Omental fat pad (tissue), 4 donors: ENCODE results near the gene ITGB1. TPM values are rescaled to one million over a fixed set of nuclear protein-coding genes. Genes with fewer than 3 reads are reported as not detected.

Experiments
- ATAC-seq: fragments of 150-250 bp; one replicate; pipeline ENCODE4 v1.9.1; 2016; ENCODE audit warnings: mild to moderate bottlenecking, moderate library complexity; ENCODE audit not compliant: low FRiP score
- DNase-seq: peaks from one replicate; pipeline ENCODE4 v3.0.0-alpha.2; 2019; ENCODE audit warnings: low spot score
- total RNA-seq, 4 donors: library from RNA; depleted of rRNA; stranded (reverse); fragments of >200 nt; gene quantifications; one replicate each; pipeline ENCODE4 v1.1.0, GENCODE V29; 2016
- TF ChIP-seq, protein P1 (sequence below), 3 donors: fragments of 450-650 bp; IDR thresholded peaks; one replicate each; pipeline ENCODE4 v1.5.1; 2016 to 2017; ENCODE audit warnings: antibody characterized with exemption in 3 of 3, mild to moderate bottlenecking in 3 of 3, moderate library complexity in 2 of 3

The ITGB1 gene
- total RNA-seq, 4 donors from 2014 or later, result 527 to 873 (median 677) TPM

DNA sequence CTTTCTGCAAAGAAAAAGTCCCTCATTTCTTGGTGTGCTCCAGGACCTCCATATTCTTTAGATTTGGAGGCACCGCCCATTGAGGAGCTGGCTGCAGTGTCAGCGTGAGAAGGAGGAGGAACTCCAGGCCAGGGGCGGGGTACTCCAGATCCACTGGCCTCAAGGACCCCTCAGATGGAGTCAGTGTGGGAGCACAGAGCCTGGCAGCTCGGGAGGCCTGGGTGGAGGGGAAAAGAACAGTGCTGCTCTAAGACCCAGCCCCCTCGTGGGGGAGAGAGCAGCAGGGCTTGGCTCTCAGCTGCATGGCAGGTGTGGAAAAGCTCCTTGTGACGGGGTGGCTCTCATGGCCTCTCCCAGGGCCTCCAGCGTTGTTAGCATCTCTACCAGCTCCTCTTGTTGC is 70.5 kb downstream of the ITGB1 start:
- DNase-seq (no peak), ATAC-seq (peak; percentile 28)
- TF ChIP-seq, protein P1, sequence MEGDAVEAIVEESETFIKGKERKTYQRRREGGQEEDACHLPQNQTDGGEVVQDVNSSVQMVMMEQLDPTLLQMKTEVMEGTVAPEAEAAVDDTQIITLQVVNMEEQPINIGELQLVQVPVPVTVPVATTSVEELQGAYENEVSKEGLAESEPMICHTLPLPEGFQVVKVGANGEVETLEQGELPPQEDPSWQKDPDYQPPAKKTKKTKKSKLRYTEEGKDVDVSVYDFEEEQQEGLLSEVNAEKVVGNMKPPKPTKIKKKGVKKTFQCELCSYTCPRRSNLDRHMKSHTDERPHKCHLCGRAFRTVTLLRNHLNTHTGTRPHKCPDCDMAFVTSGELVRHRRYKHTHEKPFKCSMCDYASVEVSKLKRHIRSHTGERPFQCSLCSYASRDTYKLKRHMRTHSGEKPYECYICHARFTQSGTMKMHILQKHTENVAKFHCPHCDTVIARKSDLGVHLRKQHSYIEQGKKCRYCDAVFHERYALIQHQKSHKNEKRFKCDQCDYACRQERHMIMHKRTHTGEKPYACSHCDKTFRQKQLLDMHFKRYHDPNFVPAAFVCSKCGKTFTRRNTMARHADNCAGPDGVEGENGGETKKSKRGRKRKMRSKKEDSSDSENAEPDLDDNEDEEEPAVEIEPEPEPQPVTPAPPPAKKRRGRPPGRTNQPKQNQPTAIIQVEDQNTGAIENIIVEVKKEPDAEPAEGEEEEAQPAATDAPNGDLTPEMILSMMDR (IDR thresholded peaks at IDR 0.05), result no peak

- ATAC-seq, result no peak
- TF ChIP-seq, protein P1 (IDR thresholded peaks at IDR 0.05), result no peak
- DNase-seq, result no peak
Observed at GRCh38 chr10:32882076-32882475, 76.0 kb downstream of the ITGB1 start.

DNA sequence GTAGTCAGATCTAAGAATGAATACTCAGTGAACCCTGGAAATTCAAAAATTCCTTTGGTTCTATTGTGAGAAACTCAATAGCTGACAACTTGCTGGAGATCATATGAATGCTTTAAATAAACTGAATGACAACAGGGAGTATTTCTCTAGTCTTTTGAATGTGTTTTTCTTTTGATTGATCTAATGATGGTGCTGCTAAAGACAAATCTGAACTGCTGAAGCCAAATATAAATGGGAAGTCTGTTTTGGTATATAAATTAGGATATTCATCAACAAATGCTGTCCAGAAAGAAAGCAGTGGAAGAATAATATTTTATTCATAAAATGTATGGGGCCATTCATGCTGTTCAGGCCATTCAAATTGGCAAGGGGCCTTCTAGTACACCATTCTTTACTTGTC is 79.4 kb downstream of the ITGB1 start:
- TF ChIP-seq, protein P1 (IDR thresholded peaks at IDR 0.05), result no peak
- DNase-seq, result no peak
- no peak for ATAC-seq

DNA sequence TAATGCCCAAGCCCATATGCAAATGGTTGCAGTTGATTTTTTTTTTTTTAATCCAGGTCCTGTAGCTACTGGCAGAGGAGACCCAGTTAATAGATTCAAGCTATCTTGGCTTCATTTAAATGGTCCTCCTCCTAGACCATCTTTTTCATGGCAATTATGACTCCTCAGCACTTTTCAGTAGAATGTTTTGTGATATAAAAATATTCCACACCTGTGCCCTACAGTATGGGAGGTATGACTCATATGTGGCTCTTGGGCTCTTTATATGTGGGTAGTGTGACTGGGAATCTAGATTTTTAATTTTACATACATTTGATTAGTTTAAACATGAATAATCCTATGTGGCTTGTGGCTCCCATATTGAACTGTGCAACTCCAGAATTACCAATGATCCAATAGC is 80.1 kb downstream of the ITGB1 start:
- ATAC-seq (no peak), DNase-seq (no peak)
- TF ChIP-seq, protein P1 (IDR thresholded peaks at IDR 0.05), result no peak

GRCh38 chr10:32865170-32865569 is 92.9 kb downstream of the ITGB1 start:
- TF ChIP-seq, protein P1 (IDR thresholded peaks at IDR 0.05), result no peak
- no peak for ATAC-seq
- no peak for DNase-seq

DNA sequence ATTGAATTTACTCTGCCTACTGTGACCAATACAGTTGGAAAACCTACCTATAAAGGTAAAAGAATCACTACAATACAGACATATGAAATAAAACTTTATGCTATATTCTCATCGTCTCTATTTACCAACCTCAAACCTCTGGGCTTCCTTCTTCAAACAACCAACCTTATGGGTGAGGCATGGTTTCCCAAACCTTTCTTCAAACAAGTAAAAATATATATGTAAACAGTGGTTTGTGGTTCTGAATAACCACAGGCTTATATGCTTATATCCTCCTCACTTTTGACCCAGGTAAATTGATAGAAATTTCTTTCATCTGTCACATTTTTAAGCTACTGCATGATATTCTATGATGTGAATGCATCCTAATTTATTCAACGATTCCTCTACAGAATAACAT is 103.6 kb downstream of the ITGB1 start:
- ATAC-seq, result no peak

DNA sequence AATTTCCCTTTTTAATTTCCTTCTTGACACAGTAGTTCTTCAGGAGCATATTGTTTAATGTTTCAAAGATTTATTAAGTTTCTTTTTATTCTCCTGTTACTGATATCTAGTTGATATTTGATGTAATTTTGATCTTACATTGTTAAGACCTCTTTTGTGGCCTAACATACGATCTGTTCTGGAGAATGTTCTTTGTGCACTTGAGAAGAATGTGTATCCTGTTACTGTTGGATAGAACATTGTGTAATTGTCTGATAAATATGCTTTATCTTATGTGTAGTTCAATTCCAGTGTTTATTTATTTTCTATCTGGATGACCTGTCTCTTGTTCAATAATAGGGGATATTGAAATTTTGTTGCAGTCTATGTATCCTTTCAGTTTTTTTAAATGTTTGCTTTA is 106.7 kb downstream of the ITGB1 start:
- no peak for DNase-seq
- no peak for ATAC-seq
- TF ChIP-seq, protein P1 (IDR thresholded peaks at IDR 0.05), result no peak

More for the DNA sequence above, 103.6 kb downstream of the ITGB1 start:
- no peak for DNase-seq
- TF ChIP-seq, protein P1 (IDR thresholded peaks at IDR 0.05), result no peak
